Mucosa of stomach (tissue), 1 donor: ENCODE data around the gene PLXNC1.

Experiments used
- H3K27me3 ChIP-seq: one replicate; pipeline ENCODE4 v1.7.0; 2013; ENCODE audit warnings: mild to moderate bottlenecking, low read length; ENCODE audit not compliant: control insufficient read depth, insufficient read depth
- H3K36me3 ChIP-seq: one replicate; pipeline ENCODE4 v1.7.0; 2013; ENCODE audit warnings: low read length; ENCODE audit not compliant: control insufficient read depth, insufficient read depth
- H3K4me1 ChIP-seq: one replicate; pipeline ENCODE4 v1.7.0; 2013; ENCODE audit warnings: mild to moderate bottlenecking, low read length; ENCODE audit not compliant: control insufficient read depth, insufficient read depth
- H3K4me3 ChIP-seq: one replicate; pipeline ENCODE4 v1.7.0; 2013; ENCODE audit warnings: low read length
- H3K9ac ChIP-seq: one replicate; pipeline ENCODE4 v1.7.0; 2013; ENCODE audit warnings: mild to moderate bottlenecking, low read length, moderate library complexity
- H3K9me3 ChIP-seq: one replicate; pipeline ENCODE4 v1.7.0; 2013; ENCODE audit warnings: mild to moderate bottlenecking, low read length, moderate library complexity; ENCODE audit not compliant: control insufficient read depth
- donor health status: Pancreatic carcinoma.

The PLXNC1 gene

DNA sequence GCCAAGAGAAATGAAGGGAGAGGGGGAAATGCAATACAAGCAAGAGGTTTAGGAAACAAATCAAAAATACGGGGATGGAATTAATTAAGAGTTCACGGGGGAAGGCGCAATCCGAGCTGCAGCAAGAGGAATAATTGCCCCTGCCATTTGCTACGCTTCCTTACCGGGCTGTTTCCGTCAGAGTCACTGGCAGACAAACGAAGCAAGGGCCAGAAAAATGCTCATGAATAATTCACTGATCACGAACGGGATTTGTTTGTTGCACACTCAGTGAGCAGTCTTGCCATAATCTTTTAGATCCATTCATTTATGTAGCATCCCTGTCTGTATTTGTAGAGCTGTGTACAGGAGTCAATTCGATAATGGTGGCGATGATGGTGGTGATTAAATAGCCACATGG, 39.0 kb downstream of the PLXNC1 start:
- no peak overlapping the region for H3K9ac ChIP-seq
- no peak overlapping the region for H3K4me3 ChIP-seq
- H3K4me1 ChIP-seq: peaks cover 24% of the 10 kb centered on the region
- H3K36me3 ChIP-seq: no peaks in the 10 kb centered on the region
- no peaks in the 10 kb centered on the region for H3K27me3 ChIP-seq
- H3K9me3 ChIP-seq: no peaks in the 10 kb centered on the region

DNA sequence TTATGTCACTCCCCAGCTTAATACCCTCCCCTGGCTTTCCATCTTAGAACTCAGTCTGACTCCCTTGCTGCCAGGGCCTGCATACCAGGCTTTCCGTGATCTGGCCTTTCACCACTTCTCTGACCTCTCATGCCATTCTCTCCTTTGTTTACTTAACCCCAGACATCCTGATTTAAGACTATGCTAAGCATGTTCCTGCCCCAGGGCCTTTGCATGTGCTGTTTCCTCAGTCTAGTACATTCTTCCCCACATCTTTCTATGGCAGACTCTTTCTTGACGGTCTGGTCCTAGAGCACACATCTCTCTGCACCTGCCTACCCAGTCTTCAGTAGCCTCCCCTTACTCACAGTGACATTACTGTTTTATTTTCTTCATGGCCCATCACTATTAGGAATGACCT, 42.2 kb downstream of the PLXNC1 start:
- no peaks in the 10 kb centered on the region for H3K9me3 ChIP-seq
- H3K27me3 ChIP-seq: no peaks in the 10 kb centered on the region
- H3K9ac ChIP-seq: no peak overlapping the region
- no peaks in the 10 kb centered on the region for H3K36me3 ChIP-seq
- no peak overlapping the region for H3K4me3 ChIP-seq
- H3K4me1 ChIP-seq: no peaks in the 10 kb centered on the region

DNA sequence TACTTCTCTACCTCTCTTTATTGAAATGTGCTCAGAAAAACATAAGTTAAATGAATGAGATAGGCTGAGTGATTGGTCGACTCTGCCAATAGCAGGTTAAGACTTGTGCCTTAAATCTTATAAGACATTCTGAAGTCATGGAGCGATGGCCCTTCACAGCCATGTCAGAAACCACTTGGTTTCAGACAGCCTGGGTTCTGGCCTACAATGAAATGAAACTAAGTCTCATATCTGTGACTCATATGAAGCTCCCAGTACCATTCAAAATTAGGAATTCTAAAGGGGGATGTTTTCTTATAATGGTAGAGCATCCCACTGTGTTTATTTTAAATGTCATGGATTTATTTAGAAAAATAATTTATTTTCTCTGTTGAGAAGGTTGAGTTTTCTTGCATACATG, 42.6 kb downstream of the PLXNC1 start:
- H3K36me3 ChIP-seq: no peaks in the 10 kb centered on the region
- H3K9me3 ChIP-seq: no peaks in the 10 kb centered on the region
- no peaks in the 10 kb centered on the region for H3K27me3 ChIP-seq
- H3K4me3 ChIP-seq: no peak overlapping the region
- H3K4me1 ChIP-seq: no peaks in the 10 kb centered on the region
- no peak overlapping the region for H3K9ac ChIP-seq

DNA sequence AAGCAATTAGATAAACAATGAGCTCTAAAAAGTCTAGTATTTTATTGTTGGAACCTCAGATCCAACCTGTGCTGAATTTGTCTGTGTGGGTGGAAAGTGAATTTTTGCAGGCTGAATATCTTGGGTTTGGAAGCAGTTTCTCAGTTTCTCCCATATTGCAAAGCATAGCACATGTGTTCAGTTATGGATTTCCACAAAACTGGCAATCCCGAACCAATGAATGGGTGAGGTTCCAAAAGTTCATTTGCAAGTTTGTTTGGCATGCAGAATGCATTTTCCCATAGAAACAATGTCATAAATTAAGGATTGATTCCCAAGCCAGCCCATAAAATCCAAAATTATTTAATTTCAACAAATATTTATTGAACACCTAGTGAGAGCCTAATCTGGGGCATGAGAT, 43.4 kb downstream of the PLXNC1 start:
- no peaks in the 10 kb centered on the region for H3K36me3 ChIP-seq
- no peaks in the 10 kb centered on the region for H3K27me3 ChIP-seq

DNA sequence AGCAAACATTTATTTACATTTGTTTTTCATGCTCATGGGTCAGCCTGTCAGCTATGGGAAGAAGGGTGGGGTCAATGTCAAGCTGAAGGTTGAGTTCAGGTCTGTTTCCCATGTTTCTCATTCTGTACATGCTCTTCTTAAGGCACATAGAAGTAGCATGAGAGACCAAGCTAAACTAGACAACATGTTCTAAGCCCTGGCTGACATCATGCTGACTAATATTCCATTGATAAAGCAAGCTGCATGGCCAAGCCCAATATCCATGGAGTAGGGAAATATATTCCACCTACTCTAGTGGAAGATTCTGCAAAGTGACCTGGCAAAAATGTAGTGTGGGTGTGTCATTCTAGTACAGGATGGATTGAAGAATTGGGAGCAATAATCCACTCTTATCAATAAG, 44.1 kb downstream of the PLXNC1 start:
- H3K4me3 ChIP-seq: no peak overlapping the region
- H3K9me3 ChIP-seq: no peaks in the 10 kb centered on the region
- H3K36me3 ChIP-seq: no peaks in the 10 kb centered on the region
- no peaks in the 10 kb centered on the region for H3K27me3 ChIP-seq
- H3K9ac ChIP-seq: no peak overlapping the region
- no peaks in the 10 kb centered on the region for H3K4me1 ChIP-seq

More for the DNA sequence above, 43.4 kb downstream of the PLXNC1 start:
- H3K4me3 ChIP-seq: no peak overlapping the region
- no peaks in the 10 kb centered on the region for H3K9me3 ChIP-seq
- no peaks in the 10 kb centered on the region for H3K4me1 ChIP-seq
- no peak overlapping the region for H3K9ac ChIP-seq

DNA sequence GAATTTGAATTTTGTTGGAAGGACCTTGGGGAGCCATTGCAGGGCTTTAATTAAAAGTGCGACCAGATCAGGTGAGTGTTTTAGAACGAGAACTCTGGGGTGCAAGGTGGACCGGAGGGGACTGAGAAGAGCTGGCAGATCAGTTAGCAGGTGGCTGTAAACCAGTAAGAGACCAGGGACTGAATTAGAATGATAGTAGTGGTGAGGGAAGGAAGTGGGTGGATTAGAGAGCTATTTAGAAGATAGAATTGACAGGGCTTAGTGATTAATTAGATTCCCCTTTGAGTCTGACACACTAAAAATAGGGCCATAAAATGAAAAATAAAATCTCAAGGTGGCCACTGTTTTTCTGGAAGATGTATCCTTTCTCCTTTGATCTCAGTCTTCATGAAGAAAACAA, 44.8 kb downstream of the PLXNC1 start:
- Histone ChIP-seq H3K4me1 (no peaks in the 10 kb centered on the region), H3K27me3 (no peaks in the 10 kb centered on the region), H3K9ac (no peak overlapping the region), H3K36me3 (no peaks in the 10 kb centered on the region), H3K9me3 (no peaks in the 10 kb centered on the region), H3K4me3 (no peak overlapping the region)

DNA sequence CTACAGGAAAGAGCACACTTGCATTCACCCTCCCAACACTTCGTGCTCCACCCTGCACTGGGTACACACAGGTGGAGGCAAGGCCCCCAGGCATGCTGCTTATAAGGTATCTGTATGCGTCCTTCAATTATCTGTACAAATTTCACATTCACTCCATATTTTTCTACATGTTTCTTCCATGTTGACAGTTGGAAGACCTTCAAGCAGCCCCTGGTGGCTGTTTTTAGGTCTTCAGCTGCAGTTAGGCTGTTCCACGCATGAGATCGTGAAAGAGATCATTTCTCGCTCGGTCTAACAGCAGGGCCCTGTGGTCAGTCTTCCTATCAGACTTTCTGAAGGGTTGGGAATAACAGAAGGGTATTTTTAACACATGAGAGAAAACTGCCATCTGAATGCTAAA, 47.1 kb downstream of the PLXNC1 start:
- Histone ChIP-seq H3K27me3 (no peaks in the 10 kb centered on the region), H3K36me3 (no peaks in the 10 kb centered on the region), H3K9ac (no peak overlapping the region), H3K4me1 (no peaks in the 10 kb centered on the region), H3K9me3 (no peaks in the 10 kb centered on the region), H3K4me3 (no peak overlapping the region)

DNA sequence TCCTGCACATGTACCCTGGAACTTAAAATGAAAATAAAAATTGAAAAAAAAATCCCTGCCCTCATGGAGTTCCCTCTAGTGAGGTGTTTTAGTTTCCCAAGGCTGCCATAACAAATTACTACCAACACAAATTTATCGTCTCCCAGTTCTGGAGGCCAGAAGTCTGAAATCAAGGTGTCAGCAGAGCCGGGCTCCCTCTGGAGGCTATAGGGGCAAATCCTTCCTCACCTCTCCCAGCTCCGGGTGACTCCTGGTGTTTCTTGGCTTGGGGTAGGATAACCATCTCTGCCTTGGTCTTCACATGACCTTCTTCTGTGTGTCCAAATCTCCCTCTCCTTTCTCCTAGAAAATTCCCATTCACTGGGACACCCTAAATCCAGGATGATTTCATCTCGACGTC, 50.1 kb downstream of the PLXNC1 start:
- no peaks in the 10 kb centered on the region for H3K36me3 ChIP-seq
- H3K9ac ChIP-seq: no peak overlapping the region
- H3K9me3 ChIP-seq: no peaks in the 10 kb centered on the region
- no peak overlapping the region for H3K4me3 ChIP-seq
- no peaks in the 10 kb centered on the region for H3K27me3 ChIP-seq
- H3K4me1 ChIP-seq: no peaks in the 10 kb centered on the region

DNA sequence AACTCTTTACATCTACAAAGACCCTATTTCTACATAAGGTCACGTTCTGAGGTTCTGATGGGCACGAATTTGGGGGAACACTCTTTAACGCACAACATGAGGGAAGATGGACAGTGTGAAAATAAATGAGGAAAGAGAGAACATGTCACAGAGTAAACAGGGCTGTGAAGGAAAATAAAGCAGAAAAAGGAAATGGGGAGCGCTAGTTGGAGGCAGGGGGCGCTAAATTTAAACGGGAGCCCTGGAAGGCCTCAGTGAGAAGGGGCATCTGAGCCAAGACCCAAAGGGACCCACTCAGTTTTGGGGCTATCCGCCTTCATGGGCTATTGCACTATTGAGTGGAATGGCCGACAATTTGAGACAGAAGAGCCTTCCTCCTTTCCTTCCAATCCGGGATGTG, 50.5 kb downstream of the PLXNC1 start:
- no peak overlapping the region for H3K9ac ChIP-seq

DNA sequence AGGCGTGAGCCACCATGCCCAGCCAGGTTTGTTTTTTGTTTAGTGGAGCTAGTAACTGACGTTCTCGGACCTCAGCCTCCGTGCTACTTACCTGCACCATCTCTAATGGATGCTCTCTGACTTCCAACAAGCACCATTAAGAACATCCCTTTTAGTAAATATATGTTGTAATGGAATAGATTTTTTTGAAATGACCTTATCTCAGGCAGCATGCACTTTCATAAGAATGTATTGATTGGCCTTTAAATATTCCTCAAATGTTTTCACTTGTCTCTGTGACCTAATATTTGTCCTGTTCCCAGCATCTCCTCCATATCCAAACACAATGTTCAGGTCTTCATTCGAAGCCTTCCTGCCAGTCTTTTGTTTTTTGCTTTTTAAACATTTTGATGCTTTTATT, 51.7 kb downstream of the PLXNC1 start:
- H3K27me3 ChIP-seq: no peaks in the 10 kb centered on the region
- no peaks in the 10 kb centered on the region for H3K4me1 ChIP-seq
- no peak overlapping the region for H3K9ac ChIP-seq
- H3K4me3 ChIP-seq: no peak overlapping the region
- H3K9me3 ChIP-seq: no peaks in the 10 kb centered on the region
- H3K36me3 ChIP-seq: no peaks in the 10 kb centered on the region

More for the DNA sequence above, 50.5 kb downstream of the PLXNC1 start:
- Histone ChIP-seq H3K4me1 (no peaks in the 10 kb centered on the region), H3K9me3 (no peaks in the 10 kb centered on the region), H3K4me3 (no peak overlapping the region), H3K36me3 (no peaks in the 10 kb centered on the region), H3K27me3 (no peaks in the 10 kb centered on the region)

DNA sequence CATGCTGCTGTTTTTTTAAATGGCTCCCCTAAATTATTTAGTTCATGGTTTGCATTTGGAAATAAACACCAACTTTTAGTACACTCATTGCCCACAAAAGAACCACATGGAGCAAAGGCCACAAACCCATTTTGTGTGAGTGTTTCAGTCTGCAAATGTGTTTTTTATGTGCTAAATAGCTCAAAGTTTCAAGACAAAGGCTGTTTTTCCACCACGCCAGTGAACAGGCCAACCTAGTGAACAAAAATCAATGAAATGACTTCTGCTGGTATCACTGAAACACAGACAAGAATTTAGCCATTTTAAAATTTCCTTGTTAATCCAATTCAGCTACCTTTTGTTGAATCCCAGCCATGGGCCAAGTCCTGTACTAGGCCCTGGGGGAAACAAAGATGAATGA, 52.3 kb downstream of the PLXNC1 start:
- H3K36me3 ChIP-seq: no peaks in the 10 kb centered on the region
- no peaks in the 10 kb centered on the region for H3K27me3 ChIP-seq
- H3K9me3 ChIP-seq: no peaks in the 10 kb centered on the region
- H3K9ac ChIP-seq: no peak overlapping the region
- no peaks in the 10 kb centered on the region for H3K4me1 ChIP-seq
- H3K4me3 ChIP-seq: no peak overlapping the region

DNA sequence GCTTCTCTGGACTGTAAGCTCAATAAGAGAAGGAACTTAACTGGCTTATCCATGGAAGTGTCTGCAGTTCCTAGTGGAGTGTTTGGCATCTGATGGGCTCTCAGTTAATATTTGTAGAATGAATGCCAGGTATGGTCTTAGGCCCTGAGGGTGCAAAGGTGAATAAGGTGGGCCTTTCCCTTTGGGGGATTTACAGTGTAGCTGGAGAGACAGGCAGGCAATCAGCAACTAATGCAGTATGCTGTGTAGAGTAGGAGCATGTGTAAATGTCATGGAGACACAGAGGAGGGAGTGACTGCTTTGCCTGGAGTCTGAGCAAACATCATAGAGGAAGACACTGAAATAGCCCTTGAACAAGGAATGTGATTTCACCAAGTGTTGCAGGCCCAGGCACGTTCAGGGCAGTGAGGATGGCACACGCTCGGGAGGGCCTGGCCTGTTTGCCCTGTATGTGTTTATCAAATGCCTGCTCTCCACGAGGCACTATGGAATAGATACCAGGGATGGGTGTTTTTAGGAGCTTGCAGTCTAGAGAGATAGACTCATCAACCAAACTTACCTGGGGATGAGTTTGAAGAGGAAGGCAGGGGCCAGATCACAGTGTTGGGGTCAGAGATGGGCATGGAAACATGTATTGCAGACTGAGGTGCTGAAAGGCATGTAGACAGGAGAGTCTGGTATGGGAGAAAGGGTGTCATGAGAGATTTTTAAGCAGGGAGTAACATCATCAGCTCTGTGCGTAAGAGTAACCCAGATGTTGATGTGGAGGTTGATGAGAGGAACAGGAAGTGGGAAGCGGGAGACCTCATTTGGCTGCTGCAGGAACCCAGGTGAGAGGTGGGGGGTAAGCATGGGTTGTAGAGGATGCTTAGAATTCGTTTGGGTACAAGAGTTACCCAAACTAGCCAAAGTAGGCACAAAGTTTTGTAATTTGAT, 54.1 kb downstream of the PLXNC1 start:
- Histone ChIP-seq H3K4me3 (no peak overlapping the region), H3K27me3 (no peaks in the 10 kb centered on the region), H3K36me3 (no peaks in the 10 kb centered on the region), H3K4me1 (no peaks in the 10 kb centered on the region), H3K9me3 (no peaks in the 10 kb centered on the region), H3K9ac (no peak overlapping the region)

DNA sequence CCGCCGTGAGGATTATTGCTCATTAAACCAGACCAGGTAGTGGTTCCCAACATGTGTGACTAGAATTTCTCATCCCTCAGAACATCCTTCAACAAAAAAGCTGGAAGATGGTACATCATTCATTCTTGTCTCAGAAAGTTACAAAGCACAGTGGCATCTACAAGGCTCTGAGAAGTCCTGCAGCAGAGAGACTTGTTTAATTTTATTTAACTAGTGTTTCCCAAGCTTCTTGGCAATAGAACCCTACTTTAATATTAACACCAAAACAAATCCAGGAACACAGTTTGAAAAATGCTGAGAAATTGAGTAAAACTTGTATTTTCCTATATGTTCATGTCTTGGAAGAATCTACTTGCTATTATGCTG, 54.8 kb downstream of the PLXNC1 start:
- Histone ChIP-seq H3K4me3 (no peak overlapping the region), H3K27me3 (no peaks in the 10 kb centered on the region), H3K4me1 (no peaks in the 10 kb centered on the region), H3K9ac (no peak overlapping the region), H3K9me3 (no peaks in the 10 kb centered on the region), H3K36me3 (no peaks in the 10 kb centered on the region)
